ENCODE data around the gene SPATA46.

Gene SPATA46

DNA sequence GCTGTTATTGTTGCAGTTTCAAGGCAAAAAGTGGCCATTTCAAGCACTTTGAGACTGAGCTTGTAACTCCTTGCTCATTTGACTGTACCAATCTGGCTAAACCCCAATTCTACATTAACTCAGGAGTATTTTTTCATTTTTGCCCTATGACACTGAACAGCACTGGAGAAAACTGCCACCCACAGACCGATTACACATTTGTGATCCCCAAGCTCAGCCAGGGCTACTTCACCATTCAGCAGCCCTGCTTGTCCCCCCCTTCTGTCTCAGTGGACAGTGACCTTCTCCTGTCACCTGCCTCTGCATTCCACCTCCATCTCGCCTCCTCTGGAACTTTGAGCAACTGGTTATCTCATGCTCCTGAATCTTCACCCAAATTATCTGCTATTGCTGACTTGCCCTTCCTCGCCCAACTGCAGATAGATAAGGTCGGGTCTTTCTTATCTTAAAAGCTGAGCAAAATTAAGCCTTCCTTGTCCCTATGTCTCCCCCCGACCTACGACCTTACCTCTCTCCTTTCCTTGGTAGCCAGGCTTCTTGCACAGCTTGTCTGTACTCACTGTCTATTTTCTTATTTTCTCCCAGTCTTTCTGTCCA lies 25.3 kb downstream of the SPATA46 start:
- DNase-seq: no peak

DNA sequence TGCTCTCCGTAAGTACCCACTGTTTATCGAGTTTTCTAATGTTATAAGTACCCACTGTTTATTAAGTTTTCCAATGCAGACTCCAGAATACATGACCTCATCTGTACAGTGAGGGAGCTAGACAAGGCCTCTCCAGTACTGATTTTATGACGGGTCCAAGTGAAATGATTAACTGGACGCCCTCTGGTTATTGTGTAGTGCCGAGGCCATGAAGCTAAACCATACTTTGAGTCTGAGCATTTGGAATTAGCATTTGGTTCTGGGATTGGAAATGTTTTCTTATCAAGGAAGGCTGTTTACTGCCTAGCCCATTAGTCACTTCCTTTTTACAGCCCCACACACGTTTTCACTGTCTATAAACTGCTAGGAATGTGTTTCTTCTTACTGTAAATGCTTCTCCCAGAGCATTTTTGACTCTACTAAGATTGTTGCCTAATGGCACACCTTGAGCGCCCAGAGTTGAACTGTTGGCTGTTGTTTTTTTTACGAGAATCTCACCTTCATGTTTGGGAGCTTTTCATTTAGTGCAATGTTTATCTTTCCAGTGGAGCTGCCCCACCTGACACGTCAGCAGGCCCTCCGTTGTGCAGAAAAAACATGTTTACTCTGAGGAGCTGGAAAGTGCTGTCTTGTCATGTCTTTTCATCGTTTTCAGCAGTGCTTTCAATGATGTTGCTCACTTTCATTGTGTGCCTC lies 26.9 kb downstream of the SPATA46 start:
- no peak for DNase-seq

DNA sequence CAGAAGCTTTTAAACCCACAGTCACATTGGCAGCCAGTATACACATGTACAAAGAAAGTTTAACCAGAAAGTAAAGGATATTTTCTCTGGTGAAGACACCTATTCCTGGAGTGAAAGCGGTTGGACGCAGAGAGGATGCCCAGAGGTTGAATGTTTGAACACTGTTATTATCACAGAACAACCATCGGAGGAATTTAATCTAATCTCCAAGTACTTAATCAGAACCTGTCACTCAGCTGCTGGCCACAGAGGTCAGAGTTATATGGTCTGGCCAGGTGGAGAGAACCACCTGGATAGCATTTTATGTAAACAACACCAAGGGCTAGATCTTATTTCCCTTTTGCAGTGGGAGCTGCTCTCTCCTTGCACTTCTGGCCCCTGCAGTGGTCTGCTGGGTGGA lies 29.4 kb downstream of the SPATA46 start:
- DNase-seq: no peak

DNA sequence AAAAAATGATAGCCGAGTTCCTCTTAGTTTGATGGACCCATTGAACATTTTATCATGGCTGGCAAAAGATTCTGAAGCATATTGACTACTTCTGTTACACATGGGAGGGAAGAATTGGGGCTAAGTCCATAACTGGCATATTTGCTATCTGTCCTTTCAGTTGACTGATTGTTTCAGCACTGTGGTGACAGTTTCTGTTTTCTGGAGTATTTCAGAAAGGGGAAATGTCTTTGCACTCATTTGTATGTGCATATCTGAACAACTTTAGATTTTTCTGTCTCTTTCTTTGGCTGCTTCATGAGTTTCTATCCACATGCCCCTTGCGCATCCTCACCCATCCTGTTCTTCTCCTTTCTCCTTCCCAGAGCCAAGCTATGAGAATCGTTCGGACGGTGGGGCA lies 33.2 kb downstream of the SPATA46 start:
- DNase-seq: no peak

DNA sequence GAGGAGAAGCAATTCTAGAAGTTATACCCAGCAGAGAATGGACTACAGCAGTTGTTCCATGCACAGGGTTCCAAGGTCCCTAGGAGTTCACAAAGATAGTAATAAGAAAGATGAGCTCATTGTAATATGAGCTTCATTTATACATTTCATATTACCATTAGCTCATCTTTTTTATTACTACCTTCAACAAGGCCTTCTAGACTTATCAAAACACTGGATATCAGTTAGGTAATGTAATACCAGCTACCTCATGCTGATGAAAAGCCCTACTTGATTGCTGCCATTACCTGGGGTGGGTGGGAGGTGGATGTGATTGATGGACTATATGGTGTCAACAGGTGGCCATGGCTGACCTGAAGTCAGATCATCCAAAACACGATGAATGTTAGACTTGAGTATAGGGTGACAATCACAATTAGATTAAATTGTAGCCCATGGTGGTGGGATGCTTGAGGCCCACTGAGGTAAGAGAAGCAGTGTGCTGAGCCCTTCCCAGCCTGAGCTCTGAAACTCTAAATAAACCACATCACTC lies 34.1 kb downstream of the SPATA46 start:
- no peak for DNase-seq

DNA sequence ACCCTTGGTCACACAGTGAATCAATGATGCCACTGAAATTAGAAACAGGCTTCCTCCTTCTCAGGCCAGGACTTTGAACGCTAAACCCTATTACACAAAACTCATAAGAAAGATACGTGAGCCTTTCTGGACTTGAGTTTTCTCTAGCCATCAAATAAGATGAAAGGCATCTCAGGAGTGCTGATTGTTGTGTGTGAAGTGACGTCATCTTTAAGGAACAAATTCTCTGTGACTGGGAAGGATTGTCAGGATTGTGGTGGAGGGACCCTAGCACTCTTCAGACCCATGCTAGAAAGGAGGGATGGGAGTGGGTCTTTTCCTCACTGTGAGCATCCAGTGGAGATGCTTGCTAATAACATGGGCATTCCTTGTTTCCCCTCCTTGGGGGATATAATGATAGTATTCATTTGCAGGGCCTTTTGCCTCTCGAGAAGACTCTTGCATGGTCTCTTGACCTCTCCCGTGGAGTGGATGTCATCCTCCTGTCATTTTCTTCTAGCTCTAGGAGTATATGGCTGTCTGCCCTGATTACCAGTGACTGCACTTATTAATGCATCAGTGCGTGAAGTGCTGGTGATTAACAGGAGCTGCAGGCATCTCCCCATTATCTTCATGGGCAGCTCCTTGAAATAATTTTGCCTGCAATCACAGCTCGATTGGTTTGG lies 39.9 kb downstream of the SPATA46 start:
- DNase-seq: no peak

DNA sequence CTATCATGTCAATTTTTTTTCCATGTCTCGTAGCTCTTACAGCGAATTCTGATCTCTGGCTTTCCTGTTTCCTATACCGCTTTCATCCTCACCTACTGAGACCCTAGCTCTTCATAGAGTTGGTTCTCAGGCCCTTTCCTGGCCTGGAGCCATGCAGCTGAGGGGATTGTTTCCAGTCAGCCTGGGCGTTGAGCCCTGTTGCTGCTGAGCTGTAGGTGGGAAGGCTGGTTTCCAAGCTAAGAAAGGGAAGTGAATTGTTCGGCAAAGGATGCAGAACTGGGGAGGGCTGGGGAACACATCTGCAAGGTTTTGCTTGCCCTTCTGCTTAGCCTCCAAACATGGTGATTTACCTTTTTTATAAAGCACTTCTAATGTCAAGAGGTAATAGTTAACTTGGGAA lies 41.5 kb downstream of the SPATA46 start:
- DNase-seq: no peak

DNA sequence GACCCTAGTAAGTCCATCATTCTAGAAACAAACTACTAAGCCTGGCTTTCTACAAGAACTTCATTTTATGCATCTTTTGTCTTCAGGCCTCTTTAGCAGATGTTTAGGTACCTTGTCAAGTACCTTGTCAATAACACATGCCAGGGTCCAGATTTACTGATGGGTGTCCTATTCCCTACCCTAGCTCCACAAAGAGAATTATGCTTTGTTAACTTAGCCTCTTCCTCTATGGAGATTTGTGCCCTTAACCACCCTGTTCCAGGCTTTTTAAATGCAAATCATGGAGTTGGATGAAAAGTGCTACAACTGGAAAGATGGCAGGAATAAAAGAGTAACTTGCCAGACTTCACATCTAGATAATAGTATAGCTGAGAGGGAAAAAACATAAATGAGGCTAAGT lies 42.7 kb downstream of the SPATA46 start:
- no peak for DNase-seq

DNA sequence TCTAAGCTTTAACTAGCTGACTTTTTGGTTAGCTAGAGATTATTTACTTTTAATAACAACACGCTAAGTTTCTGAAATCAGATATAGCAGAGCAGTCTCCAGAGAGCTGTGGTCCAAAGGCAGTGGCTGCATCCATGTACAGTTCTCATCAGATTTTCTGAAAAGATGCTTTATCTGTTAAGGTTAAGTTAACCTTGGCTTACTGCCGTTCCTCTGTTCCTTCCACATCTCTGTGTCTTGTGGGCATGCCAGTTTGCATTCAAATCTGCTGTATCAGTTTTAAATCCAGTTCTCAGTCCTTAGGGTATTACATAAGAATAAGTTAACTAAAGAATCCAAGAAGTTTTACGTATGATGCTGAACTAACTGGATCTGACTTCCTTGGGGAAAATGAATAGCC lies 46.8 kb downstream of the SPATA46 start:
- DNase-seq: no peak

DNA sequence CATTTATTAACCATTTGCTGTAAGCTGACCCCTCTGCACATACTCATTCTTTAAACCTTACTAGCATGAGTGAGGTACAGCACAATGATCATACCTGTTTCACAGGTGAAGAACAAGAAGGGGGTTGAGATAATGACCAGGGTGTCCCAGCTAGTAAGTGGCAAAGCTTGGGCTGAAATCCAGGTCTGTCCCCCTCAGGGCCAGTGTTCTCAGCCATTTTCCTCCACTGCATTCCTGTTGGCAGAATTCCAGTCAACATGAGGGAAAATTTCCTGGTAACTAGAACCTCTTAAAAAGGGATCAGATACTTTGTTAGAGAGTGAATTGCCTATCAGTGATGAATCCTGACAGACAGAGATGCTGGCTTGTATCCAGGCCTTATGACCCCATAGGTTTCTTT lies 48.1 kb downstream of the SPATA46 start:
- DNase-seq: no peak

DNA sequence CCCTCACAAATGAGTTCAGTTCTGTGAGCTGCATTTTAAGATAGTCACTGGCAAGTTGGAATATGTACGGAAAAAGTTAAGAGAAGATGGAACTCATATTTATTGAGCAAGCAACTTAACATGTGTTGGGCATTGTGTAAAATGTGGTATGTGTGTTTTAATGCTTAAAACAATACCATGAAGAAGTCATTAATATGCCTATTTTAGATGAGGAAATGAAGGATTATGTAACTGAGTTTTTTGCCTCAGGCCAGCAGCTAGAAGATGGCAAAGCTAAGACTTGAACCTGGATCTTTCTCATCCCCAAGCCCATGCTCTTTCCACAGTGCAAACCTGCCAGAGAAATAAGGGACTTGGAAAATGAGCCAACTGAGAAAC lies 48.9 kb downstream of the SPATA46 start:
- DNase-seq: no peak

DNA sequence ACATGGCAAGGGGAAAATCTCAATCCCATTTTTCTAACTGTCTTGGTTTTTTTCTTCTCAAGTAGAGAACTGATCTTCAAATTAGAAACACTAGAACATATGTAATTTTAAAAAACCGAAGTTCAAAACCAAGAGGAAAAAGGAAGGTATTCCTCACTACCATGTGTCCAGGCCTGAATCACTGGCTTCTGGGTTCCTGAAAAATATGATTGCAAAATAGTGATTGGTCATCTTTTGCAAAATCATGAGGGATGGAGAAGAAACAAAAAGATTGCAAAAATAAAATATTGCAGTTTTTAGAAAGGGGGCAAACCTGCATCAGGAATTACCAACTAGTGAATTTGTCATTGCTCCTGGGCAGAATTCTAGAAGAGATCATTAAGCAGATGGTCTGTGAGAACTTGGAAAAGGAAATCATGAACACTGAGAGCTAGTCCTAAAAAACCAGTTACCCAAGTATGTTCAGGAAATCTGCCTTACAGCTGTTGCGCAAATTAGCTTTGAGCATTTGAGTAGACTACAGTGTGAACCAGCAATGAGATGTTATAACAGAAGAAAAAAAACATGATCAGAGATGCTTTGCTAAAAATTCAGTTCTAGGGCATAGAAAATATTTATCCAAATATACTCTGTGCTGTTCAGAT lies 49.4 kb downstream of the SPATA46 start:
- DNase-seq: no peak

DNA sequence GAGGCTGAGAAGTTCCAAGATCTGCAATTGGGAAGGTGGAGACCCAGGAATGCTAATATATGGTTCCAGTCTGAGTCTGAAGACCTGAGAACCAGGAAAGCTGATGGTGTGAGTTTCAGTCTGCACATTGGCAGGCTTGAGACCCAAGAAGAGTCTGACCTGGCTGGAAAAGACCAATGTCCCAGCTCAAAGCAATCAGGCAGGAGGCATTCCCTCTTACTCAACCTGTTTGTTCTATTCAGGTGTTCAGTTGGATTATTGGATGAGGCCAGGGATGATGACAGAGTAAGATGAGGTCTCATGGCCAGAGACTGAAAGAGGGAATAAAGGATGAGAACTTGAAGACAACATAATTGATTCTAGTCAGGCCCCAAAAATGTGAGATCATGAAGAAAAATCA lies 50.1 kb downstream of the SPATA46 start:
- DNase-seq: no peak

DNA sequence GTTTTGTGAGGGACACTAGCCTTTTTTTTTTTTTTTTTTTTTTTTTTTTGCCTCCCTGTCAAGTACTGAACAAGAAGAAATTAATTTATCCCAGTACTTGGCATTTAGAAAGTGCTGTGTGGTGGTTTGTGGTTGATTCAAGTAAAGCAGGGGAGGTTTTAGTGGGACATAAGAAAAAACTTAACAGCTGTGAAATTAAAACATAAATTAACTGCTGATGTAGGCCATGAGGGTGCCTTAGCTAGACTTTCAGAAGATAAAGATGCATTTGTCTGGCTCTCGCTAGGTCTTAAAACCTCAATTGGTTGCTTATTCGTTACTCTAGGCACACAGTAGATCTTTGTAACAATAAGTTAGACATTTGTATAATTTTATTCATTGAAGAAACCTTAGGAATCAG lies 52.3 kb downstream of the SPATA46 start:
- no peak for DNase-seq

Data from activated CD4-positive, alpha-beta T cell treated with anti-CD3 and anti-CD28 coated beads, Interleukin-2, Interleukin-6, amounts not matched to agents 100 ng/mL and 50 ng/mL, durations not matched to agents 16 hours and 8 hours (primary cell).